ENCODE results near the gene AP5Z1. TPM values are rescaled to one million over a fixed set of nuclear protein-coding genes. Genes with fewer than 3 reads are reported as not detected.

Gene AP5Z1
- polyA plus RNA-seq, 3 donors from 2014 or later: 36.7 to 64.2 (median 50.6) TPM

DNA sequence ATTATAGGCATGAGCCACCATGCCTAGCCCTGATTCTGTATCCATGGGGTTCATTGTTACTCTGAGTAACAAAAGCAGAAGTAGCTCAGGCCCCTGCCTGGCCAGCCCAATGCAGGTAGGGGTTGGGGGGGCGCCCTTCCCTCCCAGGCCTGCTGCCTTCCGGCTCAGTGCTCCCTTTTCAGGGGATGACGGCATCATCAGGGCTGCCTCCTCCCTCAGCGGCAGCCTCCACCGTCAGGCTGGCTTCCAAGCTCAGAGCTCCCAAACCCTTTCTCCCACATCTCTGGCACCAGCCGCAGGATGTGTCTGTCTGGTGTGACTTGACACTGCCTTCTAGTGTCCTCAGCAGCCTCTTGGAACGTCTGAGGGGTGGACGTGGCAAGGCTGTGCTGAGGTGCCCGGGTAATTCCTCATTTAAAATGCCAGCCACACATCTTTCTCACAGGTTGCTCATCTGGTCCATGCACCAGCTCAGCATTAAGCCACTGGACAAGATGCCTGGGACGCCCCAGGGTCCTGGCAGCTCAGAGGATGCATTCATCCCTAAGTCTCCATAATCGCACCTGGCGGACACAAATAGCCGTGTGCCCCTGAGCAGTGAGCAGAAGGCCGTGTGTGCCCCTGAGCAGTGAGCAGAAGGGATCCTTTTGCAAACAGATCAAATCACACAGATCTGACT lies 48.2 kb downstream of the AP5Z1 start:
- peaks cover 0 to 4% (median 3%) of the 10 kb centered on the region in 3 donors for H3K27me3 Mint-ChIP-seq (ENCODE audit: low read depth in 3 of 3)
- H3K27ac Mint-ChIP-seq: no peak overlapping the region
- H3K9me3 Mint-ChIP-seq: no peaks in the 10 kb centered on the region
- DNase-seq: no peak
- H3K4me1 Mint-ChIP-seq: no peaks in the 10 kb centered on the region
- H3K36me3 Mint-ChIP-seq: no peaks in the 10 kb centered on the region
- no peak overlapping the region for H3K4me3 Mint-ChIP-seq

- DNase-seq: no peak
- H3K27ac Mint-ChIP-seq: no peak overlapping the region
- H3K4me1 Mint-ChIP-seq: no peaks in the 10 kb centered on the region
- no peaks in the 10 kb centered on the region for H3K36me3 Mint-ChIP-seq
- H3K27me3 Mint-ChIP-seq (ENCODE audit: low read depth in 3 of 3): peaks cover 0 to 4% (median 3%) of the 10 kb centered on the region in 3 donors
- no peaks in the 10 kb centered on the region for H3K9me3 Mint-ChIP-seq
- H3K4me3 Mint-ChIP-seq: no peak overlapping the region
Observed at GRCh38 chr7:4824120-4824775, 48.8 kb downstream of the AP5Z1 start.

- peaks cover 0 to 5% (median 4%) of the 10 kb centered on the region in 3 donors for H3K27me3 Mint-ChIP-seq (ENCODE audit: low read depth in 3 of 3)
- H3K4me3 Mint-ChIP-seq: no peak overlapping the region
- no peaks in the 10 kb centered on the region for H3K36me3 Mint-ChIP-seq
- no peak for DNase-seq
- H3K4me1 Mint-ChIP-seq: no peaks in the 10 kb centered on the region
- H3K9me3 Mint-ChIP-seq: no peaks in the 10 kb centered on the region
- no peak overlapping the region for H3K27ac Mint-ChIP-seq
Observed at GRCh38 chr7:4825081-4825480, 49.7 kb downstream of the AP5Z1 start.

DNA sequence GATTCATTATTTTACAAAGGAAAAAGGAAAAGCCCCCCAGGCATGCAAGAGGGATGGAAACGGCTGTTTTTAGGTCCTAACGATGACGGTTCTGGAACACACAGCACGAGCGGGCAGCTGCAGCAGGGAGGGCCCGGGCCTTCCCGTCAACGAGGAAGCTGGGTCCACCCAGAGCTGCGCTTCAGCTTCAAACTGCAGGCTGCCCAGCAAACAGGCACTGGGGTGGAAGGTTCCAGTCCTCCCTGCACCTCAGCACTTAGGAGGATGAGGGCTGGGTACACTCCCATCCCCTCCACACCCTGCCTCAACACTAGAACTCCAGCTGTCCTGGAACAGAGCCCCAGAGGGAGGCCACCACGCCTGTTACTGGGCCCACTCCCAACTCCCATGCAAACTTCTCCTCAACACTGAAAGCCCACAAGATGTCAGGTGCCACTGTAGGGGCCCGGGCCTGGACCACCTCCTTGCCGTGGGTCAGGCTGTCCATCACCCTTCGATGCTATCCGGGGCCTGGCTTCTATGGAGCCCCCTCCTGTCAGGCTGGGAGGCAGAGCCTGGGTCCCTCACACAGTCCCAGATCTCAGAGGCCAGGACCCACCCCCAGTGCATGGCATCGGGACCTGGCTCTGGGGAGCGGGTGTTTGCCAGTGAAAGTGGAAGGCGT lies 53.4 kb downstream of the AP5Z1 start:
- Mint-ChIP-seq H3K4me1 (peaks cover 0 to 2% of the 10 kb centered on the region in 2 donors), H3K9me3 (no peaks in the 10 kb centered on the region), H3K4me3 (no peak overlapping the region), H3K27ac (no peak overlapping the region), H3K27me3 (ENCODE audit: low read depth in 3 of 3) (peaks cover 2 to 5% (median 4%) of the 10 kb centered on the region in 3 donors), H3K36me3 (no peaks in the 10 kb centered on the region)
- DNase-seq: no peak

GRCh38 chr7:4830176-4830575 lies 54.8 kb downstream of the AP5Z1 start:
- Mint-ChIP-seq H3K9me3 (no peaks in the 10 kb centered on the region), H3K4me3 (no peak overlapping the region), H3K27ac (no peak overlapping the region), H3K4me1 (peaks cover 0 to 2% of the 10 kb centered on the region in 2 donors), H3K36me3 (no peaks in the 10 kb centered on the region), H3K27me3 (ENCODE audit: low read depth in 3 of 3) (peaks cover 2 to 4% (median 4%) of the 10 kb centered on the region in 3 donors)
- peak; percentile 29 to 30 (median 29) for DNase-seq

GRCh38 chr7:4831723-4832495 lies 56.5 kb downstream of the AP5Z1 start:
- H3K9me3 Mint-ChIP-seq: no peaks in the 10 kb centered on the region
- DNase-seq: no peak
- no peak overlapping the region for H3K27ac Mint-ChIP-seq
- no peaks in the 10 kb centered on the region for H3K36me3 Mint-ChIP-seq
- H3K27me3 Mint-ChIP-seq (ENCODE audit: low read depth in 3 of 3): peaks cover 0 to 3% (median 2%) of the 10 kb centered on the region in 3 donors
- H3K4me3 Mint-ChIP-seq: no peak overlapping the region
- peaks cover 2 to 3% of the 10 kb centered on the region in 2 donors for H3K4me1 Mint-ChIP-seq

DNA sequence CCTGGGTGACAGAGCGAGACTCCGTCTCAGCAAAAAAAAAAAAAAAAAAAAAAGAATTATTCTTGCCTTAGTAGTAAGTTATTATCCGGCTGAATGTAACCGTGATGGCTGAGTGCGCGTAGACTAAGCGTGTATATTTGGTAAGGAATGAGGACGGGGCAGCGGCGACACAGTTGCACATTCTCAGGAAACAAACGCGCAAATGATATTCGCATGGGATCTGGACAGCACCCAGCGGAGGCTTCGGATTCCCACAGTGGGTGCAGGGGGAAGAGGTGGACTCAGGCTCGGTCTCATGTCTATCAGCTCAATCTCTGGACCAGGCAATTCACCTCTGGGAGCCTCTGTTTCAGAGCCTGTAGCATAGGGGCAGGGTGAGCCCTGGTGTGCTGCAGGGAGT lies 57.3 kb downstream of the AP5Z1 start:
- peaks cover 6 to 8% of the 10 kb centered on the region in 2 donors for H3K4me1 Mint-ChIP-seq
- no peak overlapping the region for H3K27ac Mint-ChIP-seq
- H3K27me3 Mint-ChIP-seq (ENCODE audit: low read depth in 3 of 3): peaks cover 2 to 5% (median 3%) of the 10 kb centered on the region in 3 donors
- no peak for DNase-seq
- no peaks in the 10 kb centered on the region for H3K36me3 Mint-ChIP-seq
- H3K9me3 Mint-ChIP-seq: no peaks in the 10 kb centered on the region
- H3K4me3 Mint-ChIP-seq: no peak overlapping the region

DNA sequence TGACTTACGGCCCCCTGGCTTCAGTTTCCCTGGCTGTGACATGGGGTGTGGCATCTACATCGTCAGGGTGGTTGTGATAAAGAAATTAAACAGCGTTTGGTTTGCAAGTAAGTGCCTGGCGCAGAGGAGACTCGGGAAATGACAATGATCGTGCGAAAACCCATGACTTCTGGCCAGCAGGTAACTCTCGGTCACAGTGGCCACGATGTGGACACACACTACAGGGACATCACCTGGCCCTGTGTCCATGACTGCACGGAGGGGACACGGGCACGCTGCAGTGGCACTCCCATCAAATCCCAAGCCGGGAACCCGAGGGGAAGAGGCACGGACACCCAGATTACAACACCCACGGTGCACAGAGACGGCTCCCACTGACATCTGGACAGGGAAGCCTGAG lies 57.8 kb downstream of the AP5Z1 start:
- DNase-seq: no peak
- Mint-ChIP-seq H3K27ac (no peak overlapping the region), H3K4me1 (peaks cover 6 to 8% of the 10 kb centered on the region in 2 donors), H3K4me3 (no peak overlapping the region), H3K9me3 (no peaks in the 10 kb centered on the region), H3K36me3 (no peaks in the 10 kb centered on the region), H3K27me3 (ENCODE audit: low read depth in 3 of 3) (peaks cover 2 to 5% (median 3%) of the 10 kb centered on the region in 3 donors)

GRCh38 chr7:4833691-4834600 lies 58.5 kb downstream of the AP5Z1 start:
- peaks cover 6 to 8% of the 10 kb centered on the region in 2 donors for H3K4me1 Mint-ChIP-seq
- H3K36me3 Mint-ChIP-seq: no peaks in the 10 kb centered on the region
- peaks cover 2 to 5% (median 3%) of the 10 kb centered on the region in 3 donors for H3K27me3 Mint-ChIP-seq (ENCODE audit: low read depth in 3 of 3)
- DNase-seq: no peak
- H3K27ac Mint-ChIP-seq: no peak overlapping the region
- H3K4me3 Mint-ChIP-seq: no peak overlapping the region
- H3K9me3 Mint-ChIP-seq: no peaks in the 10 kb centered on the region

- peaks cover 6 to 8% of the 10 kb centered on the region in 2 donors for H3K4me1 Mint-ChIP-seq
- H3K36me3 Mint-ChIP-seq: no peaks in the 10 kb centered on the region
- H3K27me3 Mint-ChIP-seq (ENCODE audit: low read depth in 3 of 3): peaks cover 2 to 4% (median 3%) of the 10 kb centered on the region in 3 donors
- H3K9me3 Mint-ChIP-seq: no peaks in the 10 kb centered on the region
- H3K27ac Mint-ChIP-seq: no peak overlapping the region
- no peak for DNase-seq
- H3K4me3 Mint-ChIP-seq: no peak overlapping the region
Observed at GRCh38 chr7:4834601-4835397, 59.4 kb downstream of the AP5Z1 start.

GRCh38 chr7:4835398-4836205 lies 60.2 kb downstream of the AP5Z1 start:
- no peak overlapping the region for H3K4me3 Mint-ChIP-seq
- peaks cover 2 to 4% (median 2%) of the 10 kb centered on the region in 3 donors for H3K27me3 Mint-ChIP-seq (ENCODE audit: low read depth in 3 of 3)
- H3K4me1 Mint-ChIP-seq: peaks cover 4 to 8% of the 10 kb centered on the region in 2 donors
- H3K36me3 Mint-ChIP-seq: no peaks in the 10 kb centered on the region
- no peak overlapping the region for H3K27ac Mint-ChIP-seq
- H3K9me3 Mint-ChIP-seq: no peaks in the 10 kb centered on the region
- DNase-seq: no peak

All from immature natural killer cell (primary cell).